Measurements from ENCODE around the gene PPRC1.
A peak's percentile ranks its signal among the peaks of the same experiment; 100 is the strongest.

Gene PPRC1

DNA sequence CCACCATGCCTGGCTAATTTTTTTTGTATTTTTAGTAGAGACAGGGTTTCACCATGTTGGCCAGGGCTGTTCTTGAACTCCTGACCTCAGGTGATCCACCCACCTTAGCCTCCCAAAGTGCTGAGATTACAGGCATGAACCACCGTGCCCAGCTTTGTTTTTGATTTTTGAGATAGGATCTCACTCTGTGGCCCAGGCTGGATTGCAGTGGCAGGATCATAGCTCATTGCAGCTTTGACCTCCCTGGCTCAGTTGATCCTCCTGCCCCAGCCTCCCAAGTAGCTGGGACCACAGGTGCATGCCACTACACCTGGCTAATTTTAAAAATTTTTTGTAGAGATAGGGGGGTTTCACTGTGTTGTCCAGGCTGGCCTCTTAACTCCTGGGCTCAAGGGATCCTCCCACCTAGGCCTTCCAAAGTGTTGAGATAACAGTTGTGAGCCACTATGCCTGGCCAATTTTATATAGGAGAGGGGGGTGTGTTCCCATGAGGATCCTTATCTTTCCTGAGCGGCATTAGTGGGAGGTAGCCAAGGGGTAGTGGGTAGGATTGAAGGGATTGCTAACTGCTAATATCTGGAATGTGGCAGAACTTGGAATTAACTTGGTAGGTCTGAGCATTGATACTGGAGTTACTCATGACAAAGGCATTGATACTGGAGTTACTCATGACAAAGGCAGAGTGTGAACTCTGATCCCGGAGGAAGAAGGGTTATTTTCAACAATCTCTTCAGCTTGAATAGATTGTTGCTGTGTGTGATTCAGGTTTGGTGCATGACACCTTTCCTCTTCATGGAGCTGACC lies 18.3 kb downstream of the PPRC1 start:
- no peak for DNase-seq

DNA sequence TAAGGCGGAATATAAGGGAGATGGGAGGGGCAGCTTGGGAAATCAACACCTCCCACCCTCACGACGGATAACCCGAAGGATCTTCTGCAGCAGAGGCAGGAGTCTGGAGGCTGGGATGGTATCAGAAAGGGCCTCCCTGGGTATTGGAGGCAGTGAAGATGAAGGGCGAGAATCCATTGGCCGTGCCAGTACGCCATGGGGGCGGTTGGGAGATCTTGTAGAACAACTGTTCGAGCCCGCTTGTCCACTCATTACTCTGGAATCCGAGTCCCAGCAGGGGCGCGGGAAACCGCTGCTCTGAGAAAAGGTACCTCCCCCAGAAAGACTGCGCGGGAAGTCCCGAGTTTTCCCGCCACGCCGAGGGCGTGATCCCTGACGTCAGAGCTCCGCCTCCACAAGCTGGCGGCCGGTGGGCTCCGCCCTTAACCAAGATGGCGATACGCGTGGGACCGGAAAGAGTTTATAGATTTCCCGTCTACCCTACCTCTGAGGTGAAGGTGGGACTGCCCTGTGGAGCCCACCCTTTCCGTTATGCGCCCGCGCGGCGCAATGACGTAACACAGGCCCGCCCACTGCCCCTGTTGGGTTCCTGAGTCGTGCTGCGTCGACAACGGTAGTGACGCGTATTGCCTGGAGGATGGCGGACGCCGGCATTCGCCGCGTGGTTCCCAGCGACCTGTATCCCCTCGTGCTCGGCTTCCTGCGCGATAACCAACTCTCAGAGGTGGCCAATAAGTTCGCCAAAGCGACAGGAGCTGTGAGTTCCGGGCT lies 19.1 kb downstream of the PPRC1 start, which contains the start of gene NOLC1:
NOLC1 (plus strand) TSS at position 616 of the 771 bp plus-strand sequence; CDS start at position 638, 22 bp downstream.
- peak; percentile 100 for DNase-seq

DNA sequence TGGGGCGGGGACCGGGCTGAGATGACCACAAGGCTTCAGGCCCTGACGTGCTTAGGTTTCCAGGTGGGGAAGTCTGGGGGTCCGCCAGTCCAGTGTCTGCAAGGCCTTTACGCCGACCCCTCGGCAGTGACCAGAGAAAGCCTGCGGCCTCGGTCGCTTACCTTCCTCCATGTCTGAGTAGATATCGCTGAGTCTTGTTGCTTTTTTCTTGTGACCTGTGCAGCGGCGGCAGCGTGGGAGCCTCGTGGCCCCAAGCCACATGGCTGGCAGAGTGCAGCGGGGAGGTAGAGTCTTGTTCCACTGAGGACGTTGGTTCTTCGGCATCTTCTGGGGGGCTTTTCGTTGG lies 19.7 kb downstream of the PPRC1 start:
- DNase-seq: peak; percentile 53

DNA sequence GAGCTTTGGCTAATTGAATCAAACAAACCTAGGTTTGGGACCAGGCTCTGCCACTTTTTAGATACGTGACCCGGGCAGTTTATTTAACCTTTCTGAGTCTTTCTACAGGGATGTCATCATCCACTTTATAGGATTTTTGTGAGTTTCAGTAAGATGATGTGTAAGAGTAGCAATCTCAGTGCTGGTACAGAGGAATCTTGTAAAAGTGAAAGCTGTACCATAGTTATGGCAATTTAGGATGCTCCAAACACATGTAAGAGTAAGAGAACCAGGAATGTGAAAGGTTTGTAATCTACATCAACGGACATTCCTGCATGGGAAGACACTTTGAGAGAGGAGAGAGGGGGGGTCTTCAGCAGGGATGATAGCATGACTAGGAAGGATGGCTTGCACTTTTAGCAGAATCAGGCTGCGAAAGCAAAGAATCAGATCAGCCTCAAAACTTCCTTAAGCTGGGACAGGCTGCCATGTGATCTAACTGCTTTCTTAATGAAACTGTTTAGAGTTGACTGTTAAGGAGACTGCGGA lies 20.3 kb downstream of the PPRC1 start:
- no peak for DNase-seq

DNA sequence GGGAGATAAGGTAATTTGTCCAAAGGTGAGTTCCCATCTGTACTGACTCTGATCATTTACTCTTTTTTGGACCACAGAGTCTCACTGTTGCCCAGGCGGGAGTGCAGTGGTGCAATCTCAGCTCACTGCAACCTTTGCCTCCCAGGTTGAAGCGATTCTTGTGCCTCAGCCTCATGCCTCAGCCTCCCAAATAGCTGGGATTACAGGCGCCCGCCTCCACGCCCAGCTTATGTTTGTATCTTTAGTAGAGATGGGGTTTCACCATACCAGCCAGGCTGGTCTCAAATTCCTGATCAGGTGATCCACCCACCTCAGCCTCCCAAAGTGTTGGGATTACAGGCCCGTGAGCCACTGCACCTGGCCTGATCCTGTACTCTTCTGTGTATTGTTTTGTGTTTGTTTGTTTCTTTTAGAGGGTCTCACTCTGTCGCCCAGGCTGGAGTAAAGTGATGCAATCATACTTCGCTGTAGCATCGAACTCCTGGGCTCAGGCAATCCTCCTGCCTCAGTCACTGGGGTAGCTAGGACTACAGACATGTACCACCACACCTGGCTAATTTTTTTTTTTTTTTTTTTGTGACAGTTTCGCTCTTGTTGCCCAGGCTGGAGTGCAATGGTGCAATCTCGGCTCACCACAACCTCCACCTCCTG lies 21.8 kb downstream of the PPRC1 start:
- DNase-seq: no peak

DNA sequence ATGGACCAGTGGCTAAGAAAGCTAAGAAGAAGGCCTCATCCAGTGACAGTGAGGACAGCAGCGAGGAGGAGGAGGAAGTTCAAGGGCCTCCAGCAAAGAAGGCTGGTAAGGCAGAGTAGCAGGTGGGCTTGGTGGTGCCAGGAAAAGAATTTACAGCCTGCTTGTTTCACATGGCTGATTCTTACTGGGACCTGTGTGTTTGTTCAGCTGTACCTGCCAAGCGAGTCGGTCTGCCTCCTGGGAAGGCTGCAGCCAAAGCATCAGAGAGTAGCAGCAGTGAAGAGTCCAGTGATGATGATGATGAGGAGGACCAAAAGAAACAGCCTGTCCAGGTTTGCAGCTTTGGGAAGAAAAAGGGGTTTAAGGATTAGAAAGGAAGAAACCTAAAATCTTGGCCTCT lies 24.4 kb downstream of the PPRC1 start:
- no peak for DNase-seq

DNA sequence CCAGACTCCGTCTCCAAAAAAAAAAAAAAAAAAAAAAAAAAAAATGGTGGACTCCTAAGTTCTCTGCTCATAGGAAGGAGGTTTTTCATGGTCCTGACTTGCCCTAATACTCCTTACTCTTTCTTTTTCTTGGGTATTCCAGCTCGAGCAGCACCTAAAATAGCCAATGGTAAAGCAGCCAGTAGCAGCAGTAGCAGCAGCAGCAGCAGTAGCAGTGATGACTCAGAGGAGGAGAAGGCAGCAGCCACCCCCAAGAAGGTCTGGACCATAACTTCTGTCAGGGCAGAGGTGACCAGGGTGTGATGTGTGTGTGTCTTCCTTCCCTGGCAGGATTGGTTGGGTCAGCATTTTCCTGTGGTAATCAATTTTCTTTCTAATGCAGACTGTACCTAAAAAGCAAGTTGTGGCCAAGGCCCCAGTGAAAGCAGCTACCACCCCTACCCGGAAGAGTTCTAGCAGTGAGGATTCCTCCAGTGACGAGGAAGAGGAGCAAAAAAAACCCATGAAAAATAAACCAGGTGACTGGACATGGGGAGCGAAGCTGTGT lies 26.3 kb downstream of the PPRC1 start:
- DNase-seq: no peak

DNA sequence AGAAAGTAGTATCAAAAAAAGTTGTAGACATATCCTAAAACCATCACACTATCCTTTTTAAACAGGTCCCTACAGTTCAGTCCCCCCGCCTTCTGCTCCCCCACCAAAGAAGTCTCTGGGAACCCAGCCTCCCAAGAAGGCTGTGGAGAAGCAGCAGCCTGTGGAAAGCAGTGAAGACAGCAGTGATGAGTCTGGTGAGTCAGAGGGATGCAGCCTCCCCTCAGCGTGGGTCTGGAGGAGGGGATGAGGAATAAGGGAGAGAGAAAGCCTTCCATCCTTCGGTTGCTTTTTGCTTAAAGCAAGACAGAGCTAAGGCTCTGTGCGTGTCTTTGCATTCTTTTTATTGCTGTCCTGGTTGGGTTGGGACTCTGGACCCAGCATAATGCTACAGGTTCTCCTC lies 27.0 kb downstream of the PPRC1 start:
- no peak for DNase-seq

DNA sequence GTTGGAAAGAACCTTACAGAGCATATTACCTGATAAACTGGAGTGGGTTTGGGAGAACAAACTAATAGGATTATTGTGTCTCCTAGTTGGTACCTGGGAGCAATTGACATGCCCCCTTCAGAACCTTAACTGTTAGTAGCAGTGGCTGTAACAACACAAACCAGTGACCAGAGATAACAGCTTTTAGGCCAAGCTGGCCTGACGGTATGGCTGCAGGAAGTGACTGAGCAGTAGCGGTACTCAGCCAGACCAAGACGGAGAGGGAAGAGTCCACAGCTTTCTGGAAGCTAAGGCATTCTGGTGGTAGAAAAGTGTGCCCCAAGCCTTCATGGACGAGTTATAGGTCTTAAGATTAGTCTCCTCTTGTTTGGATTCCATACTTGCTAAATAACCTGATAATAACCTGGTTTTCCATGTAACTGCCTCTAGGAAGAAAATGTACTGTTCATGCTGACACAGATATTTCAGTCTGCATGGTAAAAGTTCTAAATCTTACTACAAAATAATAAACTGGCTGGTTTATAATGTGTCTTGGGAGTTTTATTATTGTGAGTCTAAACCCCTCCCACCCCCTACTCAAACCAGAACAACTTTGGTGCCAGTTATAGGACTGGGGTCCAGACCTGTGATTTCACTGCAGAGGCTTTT lies 30.6 kb downstream of the PPRC1 start:
- DNase-seq: no peak

DNA sequence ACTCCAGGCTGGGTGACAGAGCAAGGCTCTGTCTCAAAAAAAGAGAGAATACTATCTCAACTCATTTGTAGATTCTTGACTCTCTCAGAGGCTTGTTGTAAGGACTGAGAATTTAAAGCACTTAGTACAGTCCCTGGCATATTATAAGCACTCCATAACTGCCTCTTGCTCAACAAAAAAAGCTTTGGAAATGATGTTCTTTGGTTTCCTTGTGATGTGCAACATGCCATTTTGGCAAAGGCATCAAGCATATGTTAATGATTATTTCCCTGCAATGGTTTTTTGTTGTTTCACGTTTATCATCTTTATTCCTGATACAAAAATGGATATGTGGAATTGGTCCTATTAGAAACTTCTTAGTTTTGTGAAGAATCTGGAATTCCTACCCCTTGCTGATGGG lies 35.0 kb downstream of the PPRC1 start:
- DNase-seq: no peak

DNA sequence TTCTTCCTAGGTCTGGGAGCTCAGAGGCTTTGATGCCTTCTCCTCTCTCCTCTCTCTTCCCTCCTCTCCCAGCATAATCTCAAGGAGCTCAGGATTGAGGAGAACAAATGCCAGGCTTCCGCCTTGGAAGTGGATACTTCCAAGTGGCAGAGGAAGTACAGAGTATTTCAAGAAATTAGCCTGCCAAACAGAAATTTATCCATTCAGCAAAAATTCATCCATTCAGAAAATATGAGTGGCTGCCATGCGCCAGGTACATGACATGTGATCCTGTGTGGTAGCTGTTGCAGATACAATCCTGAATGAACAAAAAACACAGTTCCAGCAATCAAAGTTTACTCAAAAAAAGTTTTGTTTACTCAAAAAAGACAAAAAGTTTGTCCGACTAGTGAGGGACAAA lies 37.8 kb downstream of the PPRC1 start:
- DNase-seq: no peak

DNA sequence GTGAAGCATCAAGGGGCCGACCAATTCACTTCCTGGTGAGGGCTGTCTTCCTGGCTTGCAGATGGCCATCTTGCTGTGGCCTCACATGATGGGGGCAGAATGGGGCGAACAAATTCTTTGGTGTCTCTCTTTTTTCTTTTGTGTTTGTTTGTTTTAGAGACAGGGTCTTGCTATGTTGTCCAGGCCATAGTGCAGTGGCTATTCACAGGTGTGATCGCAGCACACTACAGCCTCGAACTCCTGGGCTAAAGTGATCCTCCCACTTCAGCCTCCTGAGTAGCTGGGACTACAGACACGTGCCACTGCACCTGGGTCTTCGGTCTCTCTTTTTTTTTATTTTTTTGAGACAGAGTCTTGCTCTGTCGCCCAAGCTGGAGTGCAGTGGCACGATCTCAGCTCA lies 39.4 kb downstream of the PPRC1 start:
- DNase-seq: no peak

DNA sequence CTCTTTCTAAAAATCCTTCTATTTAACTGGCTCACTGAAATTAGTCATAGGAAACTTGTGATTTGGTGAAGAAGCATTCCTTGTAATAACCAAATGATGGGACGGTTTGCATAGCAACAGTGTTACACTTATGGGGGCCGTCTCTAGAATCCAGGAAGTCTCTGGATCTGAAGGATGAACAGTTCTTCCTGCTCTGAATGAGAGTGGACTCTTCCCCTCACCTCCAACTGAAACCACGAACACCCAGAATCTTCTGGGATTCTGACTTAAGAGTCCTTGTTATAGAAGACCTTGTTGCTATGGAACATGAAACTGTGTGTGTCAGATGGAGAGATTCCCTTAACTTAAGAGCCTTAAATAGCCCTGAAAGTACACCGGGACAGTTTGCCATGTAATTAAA lies 42.6 kb downstream of the PPRC1 start:
- DNase-seq: no peak

DNA sequence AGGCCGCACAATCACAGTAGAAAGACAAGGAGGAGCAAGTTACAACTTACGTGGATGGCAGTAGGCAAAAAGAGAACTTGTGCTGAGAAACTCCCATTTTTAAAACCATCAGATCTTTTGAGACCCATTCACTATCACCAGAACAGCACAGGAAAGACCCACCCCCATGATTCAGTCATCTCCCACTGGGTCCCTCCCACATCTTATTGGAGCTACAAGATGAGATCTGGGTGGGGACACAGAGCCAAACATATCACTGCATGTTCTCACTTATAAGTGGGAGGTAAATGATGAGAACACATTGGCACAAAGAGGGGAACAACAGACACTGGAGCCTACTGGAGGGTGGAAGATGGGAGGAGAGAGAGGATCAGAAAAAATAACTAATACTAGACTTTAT lies 51.8 kb downstream of the PPRC1 start:
- DNase-seq: no peak

DNA sequence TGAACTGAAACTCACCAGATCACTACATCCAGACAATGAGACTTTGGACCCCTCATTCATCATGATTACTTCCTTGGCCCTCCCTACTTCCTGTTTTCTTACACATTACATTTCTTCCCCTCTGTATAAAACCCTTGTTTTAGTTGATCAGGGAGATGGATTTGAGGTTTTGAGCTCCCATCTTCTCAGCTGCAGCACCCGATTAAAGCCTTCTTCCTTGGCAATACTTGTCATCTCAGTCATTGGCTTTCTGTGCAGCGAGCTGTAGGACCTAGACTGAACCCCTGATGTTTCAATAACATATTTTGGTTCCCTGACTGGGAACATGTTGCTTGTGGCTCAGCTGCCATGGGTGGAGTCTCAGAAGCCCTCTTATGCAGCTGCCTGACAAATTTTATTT lies 52.4 kb downstream of the PPRC1 start:
- DNase-seq: no peak

DNA sequence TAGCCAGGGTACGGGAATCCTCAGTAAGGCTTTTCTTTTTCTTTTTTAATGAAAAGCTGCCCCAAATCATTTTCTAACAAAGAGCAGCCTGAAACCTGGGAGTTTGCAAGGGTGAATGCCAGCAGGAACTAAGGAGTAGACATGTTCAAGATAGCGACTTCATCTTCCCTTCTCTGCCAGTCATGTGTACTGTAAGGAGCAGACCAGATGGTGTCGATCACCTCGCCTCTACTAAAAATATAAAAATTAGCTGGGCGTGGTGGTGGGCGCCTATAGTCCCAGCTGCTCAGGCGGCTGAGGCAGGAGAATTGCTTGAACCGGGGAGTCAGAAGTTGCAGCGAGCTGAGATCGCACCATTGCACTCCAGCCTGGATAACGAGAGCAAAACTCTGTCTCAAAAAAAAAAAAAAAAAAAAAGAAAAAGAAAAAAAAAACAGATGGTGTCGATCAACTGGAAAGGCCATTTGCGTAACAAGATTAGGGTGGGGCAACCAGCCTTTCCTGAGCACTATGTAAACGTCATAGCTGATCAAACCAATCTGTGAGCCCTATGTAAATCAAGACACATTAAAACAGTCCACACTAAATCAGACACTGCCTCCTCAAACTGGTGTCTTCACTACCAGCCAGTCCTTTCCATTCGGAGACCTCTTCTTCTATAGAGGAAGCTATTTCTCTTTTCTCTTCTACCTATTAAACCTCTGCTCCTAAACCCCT lies 53.1 kb downstream of the PPRC1 start:
- DNase-seq: no peak

DNA sequence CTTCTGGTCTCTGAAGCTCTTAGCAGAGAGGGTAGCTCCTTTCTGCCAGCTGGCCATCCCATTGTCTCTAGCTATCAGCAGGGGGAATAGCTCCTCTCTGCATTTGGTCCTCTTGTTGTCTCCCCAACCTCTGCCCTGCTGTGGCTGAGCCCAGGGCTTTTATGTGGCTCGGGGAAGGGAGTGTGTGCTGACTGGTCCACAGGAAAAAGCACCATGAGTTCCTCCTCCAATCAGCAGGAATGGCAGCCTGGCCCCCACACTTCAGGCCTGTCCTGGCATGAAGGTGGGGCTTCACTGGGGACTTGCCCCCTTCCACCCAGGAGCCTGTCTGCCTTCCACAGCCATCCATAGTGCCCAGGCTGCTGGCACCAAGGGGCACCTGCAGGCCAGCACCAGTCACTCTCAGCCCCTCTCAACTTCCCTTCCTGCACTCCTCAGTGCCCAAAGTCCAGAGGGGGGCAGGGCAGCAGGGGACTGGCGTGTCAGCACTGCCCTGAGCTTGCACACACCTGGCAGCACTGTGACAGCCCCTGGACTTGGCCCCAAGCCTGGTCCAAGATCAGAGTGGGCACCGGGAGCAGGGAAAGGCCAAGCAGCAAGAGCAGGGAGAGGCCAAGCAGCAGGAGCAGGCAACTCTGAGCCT lies 55.6 kb downstream of the PPRC1 start:
- DNase-seq: no peak

DNA sequence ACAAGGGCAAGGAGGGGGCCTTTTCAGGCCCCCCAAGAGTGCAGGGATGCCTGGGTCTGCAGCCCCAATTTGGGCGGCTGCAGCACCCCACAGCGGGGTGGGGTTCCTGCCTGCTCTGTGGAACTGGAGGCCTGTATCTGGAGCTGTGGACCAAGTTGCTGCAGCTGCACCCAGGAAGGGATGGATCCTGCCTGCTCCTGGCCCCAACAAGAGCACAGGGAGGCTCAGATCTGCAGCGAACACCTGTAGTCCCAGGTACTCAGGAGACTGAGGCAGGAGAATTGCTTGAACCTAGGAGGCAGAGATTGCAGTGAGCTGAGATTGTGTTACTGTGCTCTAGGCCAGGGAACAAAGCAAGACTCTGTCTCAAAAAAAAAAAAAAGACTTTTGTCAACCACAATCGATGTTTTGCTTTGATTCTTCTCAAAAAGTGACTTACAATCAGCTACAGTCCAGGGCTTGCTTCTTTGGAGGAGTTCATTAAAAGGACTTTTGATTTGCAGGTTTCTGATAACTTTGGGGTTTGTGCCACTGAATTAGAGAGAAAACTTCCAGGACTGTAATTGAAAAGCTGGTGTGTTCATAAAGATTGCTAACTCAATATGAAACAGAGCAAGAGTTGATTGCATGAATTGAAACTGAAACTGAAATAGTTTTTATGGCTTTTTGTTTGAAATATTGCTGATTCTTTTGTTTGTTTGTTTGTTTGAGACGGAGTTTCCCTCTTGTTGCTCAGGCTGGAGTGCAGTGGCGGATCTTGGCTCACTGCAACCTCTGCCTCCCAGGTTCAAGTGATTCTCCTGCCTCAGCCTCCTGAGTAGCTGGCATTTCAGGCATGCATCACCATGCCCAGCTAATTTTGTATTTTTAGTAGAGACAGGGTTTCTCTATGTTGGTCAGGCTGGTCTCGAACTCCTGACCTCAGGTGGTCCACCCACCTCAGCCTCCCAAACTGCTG lies 56.4 kb downstream of the PPRC1 start:
- DNase-seq: peak; percentile 75

DNA sequence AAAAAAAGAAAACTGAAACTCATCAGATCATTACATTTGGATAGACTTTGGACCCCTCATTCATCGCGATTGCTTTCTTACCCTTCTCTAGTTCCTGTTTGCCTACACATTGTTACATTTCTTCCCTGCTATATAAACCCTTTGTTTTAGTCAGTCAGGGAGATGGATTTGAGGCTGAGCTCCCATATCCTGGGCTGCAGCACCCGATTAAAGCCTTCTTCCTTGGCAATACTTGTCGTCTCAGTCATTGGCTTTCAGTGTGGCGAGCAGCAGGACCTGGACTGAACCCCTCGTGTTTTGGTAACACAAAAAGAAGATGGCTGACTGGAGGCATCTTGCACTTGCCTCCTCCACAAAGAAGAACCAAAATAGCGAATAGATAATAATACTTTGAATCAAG lies 59.1 kb downstream of the PPRC1 start:
- no peak for DNase-seq

DNA sequence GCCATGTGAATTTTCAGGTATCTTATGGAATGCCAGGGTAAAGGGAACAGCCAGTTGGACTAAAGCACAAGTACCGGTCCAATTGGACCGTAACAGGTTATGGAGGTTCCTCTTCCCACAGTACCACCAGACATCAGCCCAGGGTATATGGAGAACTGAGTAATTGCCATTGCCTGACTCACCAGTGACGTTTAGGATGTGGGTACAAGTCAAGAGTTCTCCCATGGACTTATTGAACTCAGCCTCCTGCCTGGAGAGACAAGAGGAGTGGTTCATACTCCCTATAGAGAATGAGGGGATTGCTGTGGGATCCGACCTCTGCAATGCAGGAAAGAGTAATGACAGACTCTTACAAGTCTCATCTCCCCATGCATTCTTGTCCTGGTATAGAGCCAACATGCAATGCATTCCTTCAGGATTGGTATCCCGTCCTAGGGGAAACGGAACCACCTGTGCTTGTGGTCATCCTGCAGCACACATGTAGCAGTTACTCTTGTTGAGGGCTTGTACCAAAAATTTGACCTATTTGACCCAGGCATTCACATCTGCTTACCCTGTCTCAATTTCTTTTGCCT lies 62.5 kb downstream of the PPRC1 start:
- no peak for DNase-seq

Measured in activated CD4-positive, alpha-beta T cell treated with anti-CD3 and anti-CD28 coated beads, Interleukin-10, Interleukin-2, amounts not matched to agents 100 ng/mL and 50 ng/mL, durations not matched to agents 16 hours and 8 hours (primary cell).